Activated T-cell treated with anti-CD3 and anti-CD28 coated beads for 24 hours (primary cell): Measurements from ENCODE around the gene TMCC3.
"Not testable (repeated sequence)": the region's sequence is repeated elsewhere in the genome, so short reads cannot be mapped to it uniquely, and the experiment has no call there.

ENCODE experiments used
- DNase-seq: peaks from one replicate; pipeline ENCODE4 v3.0.0-alpha.2; 2020; ENCODE audit warnings: low read depth

Gene TMCC3

GRCh38 chr12:94650143-94651056 lies at the start of gene TMCC3:
TSS of gene TMCC3 (minus strand) at chr12:94650557. CDS start at chr12:94650430, 127 bp downstream.
- no peak for DNase-seq

GRCh38 chr12:94699801-94700200 lies 49.4 kb upstream of the TMCC3 start:
- DNase-seq: no peak

- DNase-seq: no peak
These were observed 48.2 kb upstream of the TMCC3 start for GRCh38 chr12:94698578-94698977.

GRCh38 chr12:94697631-94698030 lies 47.3 kb upstream of the TMCC3 start:
- no peak for DNase-seq

GRCh38 chr12:94694732-94695131 lies 44.4 kb upstream of the TMCC3 start:
- no peak for DNase-seq

GRCh38 chr12:94692826-94693225 lies 42.5 kb upstream of the TMCC3 start:
- DNase-seq: not testable (repeated sequence)

GRCh38 chr12:94690198-94690771 lies 39.9 kb upstream of the TMCC3 start:
- no peak for DNase-seq

GRCh38 chr12:94689646-94690036 lies 39.3 kb upstream of the TMCC3 start:
- no peak for DNase-seq

- no peak for DNase-seq
These were observed 38.8 kb upstream of the TMCC3 start for GRCh38 chr12:94689002-94689645.

- no peak for DNase-seq
These were observed 37.5 kb upstream of the TMCC3 start for GRCh38 chr12:94687891-94688290.

GRCh38 chr12:94686834-94687628 lies 36.7 kb upstream of the TMCC3 start:
- no peak for DNase-seq

- DNase-seq: no peak
These were observed 34.2 kb upstream of the TMCC3 start for GRCh38 chr12:94684416-94685142.

- DNase-seq: no peak
These were observed 29.3 kb upstream of the TMCC3 start for GRCh38 chr12:94679554-94680195.

- no peak for DNase-seq
These were observed 28.5 kb upstream of the TMCC3 start for GRCh38 chr12:94678849-94679248.

GRCh38 chr12:94678379-94678778 lies 28.0 kb upstream of the TMCC3 start:
- DNase-seq: no peak

- no peak for DNase-seq
These were observed 27.4 kb upstream of the TMCC3 start for GRCh38 chr12:94677778-94678177.

- DNase-seq: no peak
These were observed 26.6 kb upstream of the TMCC3 start for GRCh38 chr12:94676922-94677321.

- no peak for DNase-seq
These were observed 25.8 kb upstream of the TMCC3 start for GRCh38 chr12:94676031-94676641.

GRCh38 chr12:94674835-94675234 lies 24.5 kb upstream of the TMCC3 start:
- no peak for DNase-seq

- DNase-seq: no peak
These were observed 23.7 kb upstream of the TMCC3 start for GRCh38 chr12:94674051-94674451.

GRCh38 chr12:94673496-94673895 lies 23.1 kb upstream of the TMCC3 start:
- no peak for DNase-seq
